Activated CD8-positive, alpha-beta T cell treated with anti-CD3 and anti-CD28 coated beads for 36 hours (primary cell): Measurements from ENCODE around the gene GRAMD4. TPM values are rescaled to one million over a fixed set of nuclear protein-coding genes. Genes with fewer than 3 reads are reported as not detected.

Source experiments
- ATAC-seq: fragments of 200-7000 bp; cut with Tn5 transposase; one replicate; pipeline ENCODE4 v1.10.0; 2021; ENCODE audit warnings: mild to moderate bottlenecking, moderate library complexity
- CTCF ChIA-PET: fragments of 350-600 bp; sonication (Branson Sonifier 250); formaldehyde crosslinking; loops from one replicate; lab custom pipeline; 2021; ENCODE audit warnings: antibody characterized with exemption; lab: Charles Lee
- POLR2A ChIA-PET: fragments of 350-600 bp; sonication (Branson Sonifier 250); formaldehyde crosslinking; loops from one replicate; lab custom pipeline; 2021; ENCODE audit warnings: antibody characterized with exemption; lab: Charles Lee
- DNase-seq: peaks from one replicate; pipeline ENCODE4 v3.0.0-alpha.2; 2020
- H3K27ac Mint-ChIP-seq: one replicate; pipeline ENCODE4 v1.8.0; 2021; ENCODE audit warnings: mild to moderate bottlenecking, mixed read lengths
- H3K27me3 Mint-ChIP-seq: one replicate; pipeline ENCODE4 v1.8.0; 2021; ENCODE audit warnings: mixed read lengths
- H3K36me3 Mint-ChIP-seq: one replicate; pipeline ENCODE4 v1.8.0; 2021; ENCODE audit warnings: low read depth, mixed read lengths
- H3K4me1 Mint-ChIP-seq: one replicate; pipeline ENCODE4 v1.8.0; 2021; ENCODE audit warnings: low read depth, mixed read lengths
- H3K4me3 Mint-ChIP-seq: one replicate; pipeline ENCODE4 v1.8.0; 2021; ENCODE audit warnings: mild to moderate bottlenecking, moderate library complexity, mixed read lengths
- H3K9me3 Mint-ChIP-seq: one replicate; pipeline ENCODE4 v1.8.0; 2021; ENCODE audit warnings: mixed read lengths
- CTCF ChIP-seq: fragments of 200-600 bp; IDR thresholded peaks from one replicate; pipeline ENCODE4 v1.8.0; 2022; ENCODE audit warnings: antibody characterized with exemption, mild to moderate bottlenecking
- intact Hi-C: fragments of 100-400 bp; cut with micrococcal nuclease; formaldehyde crosslinking; loops from one replicate; pipeline ENCODE4 v1.10.0; 2022
- total RNA-seq, 2 experiments: library from RNA; stranded (reverse); gene quantifications; one replicate each; pipeline ENCODE4 v1.2.3, GENCODE V29; 2021

The GRAMD4 gene
- total RNA-seq, 2 experiments from 2014 or later: 26.9 to 28.1 TPM

- TF ChIP-seq CTCF: no peak
- Mint-ChIP-seq H3K9me3 (no peaks in the 10 kb centered on the region), H3K27ac (peak overlapping the region; percentile 37), H3K27me3 (no peaks in the 10 kb centered on the region), H3K36me3 (peaks cover 2% of the 10 kb centered on the region), H3K4me1 (peaks cover 21% of the 10 kb centered on the region), H3K4me3 (no peak overlapping the region)
- intact Hi-C loops: no loop called here
- ATAC-seq (no peak), DNase-seq (no peak)
- ChIA-PET POLR2A (interaction anchor here (1.3 kb wide), 1 partner anchor 78 kb away, joined by 3 read pairs; no protein-coding TSS in a partner anchor), CTCF (no interaction called here)
Observed at GRCh38 chr22:46660604-46661201, 40.5 kb downstream of the GRAMD4 start.

DNA sequence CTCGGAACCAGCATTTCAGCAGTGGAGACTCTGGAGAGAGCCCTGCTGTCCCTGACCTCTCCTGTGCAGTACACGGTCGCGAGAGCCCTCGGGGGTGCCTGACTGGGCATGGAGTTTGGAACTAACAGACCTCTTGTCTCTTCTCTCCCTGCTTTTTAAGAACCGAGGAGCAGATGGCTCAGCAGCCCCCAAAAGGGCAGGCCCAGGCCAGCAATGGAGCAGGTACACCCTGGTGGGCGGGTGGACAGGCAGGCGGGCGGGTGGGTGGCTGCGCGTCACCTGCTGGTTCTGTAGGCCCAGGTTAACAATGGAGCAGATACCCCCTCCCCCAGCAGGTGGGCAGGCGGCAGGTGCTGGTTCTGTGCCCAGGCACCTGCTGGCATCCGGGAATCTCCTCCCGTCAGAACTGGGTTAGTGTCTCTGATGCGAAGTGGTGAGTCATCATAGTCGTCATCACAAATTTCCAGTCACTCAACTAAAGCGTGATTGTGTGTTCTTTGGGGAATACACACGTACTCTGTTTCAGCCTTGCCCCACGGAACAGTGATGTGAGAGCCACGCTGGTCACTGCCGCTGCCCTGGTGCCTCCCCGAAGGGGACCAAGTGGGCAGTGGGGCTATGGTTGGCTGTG, 41.1 kb downstream of the GRAMD4 start:
- no peak for TF ChIP-seq CTCF
- Mint-ChIP-seq H3K27me3 (no peaks in the 10 kb centered on the region), H3K4me1 (peaks cover 21% of the 10 kb centered on the region), H3K27ac (peak overlapping the region; percentile 37), H3K9me3 (no peaks in the 10 kb centered on the region), H3K4me3 (no peak overlapping the region), H3K36me3 (peaks cover 2% of the 10 kb centered on the region)
- ChIA-PET POLR2A (no interaction called here), CTCF (no interaction called here)
- intact Hi-C loops: no loop called here
- DNase-seq (peak; percentile 47), ATAC-seq (peak; percentile 82)

- H3K27ac Mint-ChIP-seq: no peak overlapping the region
- TF ChIP-seq CTCF: no peak
- no peaks in the 10 kb centered on the region for H3K9me3 Mint-ChIP-seq
- ChIA-PET CTCF (no interaction called here), POLR2A (no interaction called here)
- no peaks in the 10 kb centered on the region for H3K27me3 Mint-ChIP-seq
- no peak overlapping the region for H3K4me3 Mint-ChIP-seq
- H3K36me3 Mint-ChIP-seq: peaks cover 2% of the 10 kb centered on the region
- peaks cover 21% of the 10 kb centered on the region for H3K4me1 Mint-ChIP-seq
- ATAC-seq (no peak), DNase-seq (no peak)
- intact Hi-C loops: no loop called here
Observed at GRCh38 chr22:46662226-46662625, 42.0 kb downstream of the GRAMD4 start.

- H3K9me3 Mint-ChIP-seq: no peaks in the 10 kb centered on the region
- ATAC-seq (no peak), DNase-seq (no peak)
- no peak for TF ChIP-seq CTCF
- POLR2A ChIA-PET: no interaction called here
- intact Hi-C loops: no loop called here
- no peak overlapping the region for H3K27ac Mint-ChIP-seq
- no peak overlapping the region for H3K4me3 Mint-ChIP-seq
- peaks cover 21% of the 10 kb centered on the region for H3K4me1 Mint-ChIP-seq
- peaks cover 2% of the 10 kb centered on the region for H3K36me3 Mint-ChIP-seq
- CTCF ChIA-PET: no interaction called here
- no peaks in the 10 kb centered on the region for H3K27me3 Mint-ChIP-seq
Observed at GRCh38 chr22:46663001-46663400, 42.8 kb downstream of the GRAMD4 start.

- Mint-ChIP-seq H3K27ac (no peak overlapping the region), H3K9me3 (no peaks in the 10 kb centered on the region), H3K4me3 (no peak overlapping the region), H3K27me3 (no peaks in the 10 kb centered on the region), H3K4me1 (peaks cover 21% of the 10 kb centered on the region), H3K36me3 (peaks cover 2% of the 10 kb centered on the region)
- no peak for TF ChIP-seq CTCF
- ChIA-PET CTCF (no interaction called here), POLR2A (no interaction called here)
- intact Hi-C loops: no loop called here
- DNase-seq (no peak), ATAC-seq (no peak)
Observed at GRCh38 chr22:46663436-46664100, 43.4 kb downstream of the GRAMD4 start.
